ENCODE data around the gene BST2.
"Not testable (repeated sequence)": the region's sequence is repeated elsewhere in the genome, so short reads cannot be mapped to it uniquely, and the experiment has no call there.

Gene BST2

DNA sequence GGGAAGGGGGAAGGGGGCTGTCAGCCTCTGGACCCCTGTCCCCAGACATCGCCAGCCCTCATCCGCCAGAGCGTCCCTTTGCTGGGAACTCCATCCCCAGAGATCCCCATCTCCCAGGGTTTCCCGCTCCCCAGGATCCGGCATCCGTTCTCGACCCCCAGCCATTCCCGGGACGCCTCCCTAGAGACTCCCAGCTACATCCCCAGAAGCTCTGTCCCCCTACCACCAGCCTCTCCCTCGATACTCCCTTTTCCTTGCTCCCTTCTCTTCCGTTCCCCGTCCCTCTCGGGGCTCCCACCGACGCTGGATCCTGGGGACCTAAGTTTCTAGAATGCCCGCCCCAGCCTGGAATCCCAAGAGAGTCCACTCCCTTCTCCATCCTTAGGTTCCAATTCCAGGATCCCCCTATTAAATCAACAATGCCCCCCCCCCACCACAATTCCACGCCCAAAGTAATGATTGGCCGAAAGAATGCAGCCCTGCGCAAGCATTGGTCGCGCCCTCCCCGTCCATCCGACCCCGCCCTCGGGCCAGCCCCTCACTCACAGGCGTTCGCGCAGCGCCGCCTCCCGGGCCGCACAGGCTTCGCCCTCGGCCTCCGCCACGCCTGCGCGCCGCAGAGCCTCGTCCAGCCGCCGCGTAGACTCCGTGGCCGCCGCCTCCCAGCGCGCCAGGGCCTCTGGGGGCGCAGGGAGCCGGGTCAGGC lies 14.6 kb downstream of the BST2 start:
- FAIRE-seq (no peak), DNase-seq (ENCODE audit: insufficient read length, low spot score) (peak; percentile 97)

DNA sequence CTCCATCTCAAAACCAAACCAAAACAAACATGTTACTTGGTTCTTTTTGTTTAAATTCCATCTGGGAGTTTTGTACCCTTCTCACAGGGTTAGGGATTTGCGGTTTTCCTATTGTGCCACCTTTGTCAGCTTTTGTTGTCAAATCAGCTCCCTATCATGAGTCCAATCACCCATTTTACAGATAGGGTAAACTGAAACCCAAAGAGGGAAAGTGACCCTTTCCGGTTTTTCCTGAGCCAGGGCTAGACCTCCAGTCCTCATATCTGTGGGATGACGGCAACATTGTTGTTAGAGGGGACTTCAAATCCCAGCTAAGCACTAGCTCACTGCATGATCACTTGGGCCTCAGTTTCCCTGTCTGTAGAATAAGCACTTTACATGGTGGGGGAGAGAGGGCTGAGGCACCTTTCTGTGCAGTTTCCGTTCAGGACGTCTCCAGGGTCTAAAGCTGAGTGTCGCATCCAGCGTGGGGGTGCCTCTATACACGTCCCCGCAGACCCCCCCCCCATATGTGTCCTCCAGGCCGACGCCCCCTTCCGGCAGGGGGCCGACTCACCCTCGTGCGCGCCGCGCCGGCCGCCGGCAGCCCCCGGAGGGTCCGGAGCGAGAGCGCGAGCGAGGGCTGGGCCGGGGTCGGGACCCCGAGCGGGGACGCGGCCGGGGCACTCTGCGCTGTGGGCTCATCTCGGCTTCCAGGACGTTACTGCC lies 15.3 kb downstream of the BST2 start:
- no peak for FAIRE-seq

DNA sequence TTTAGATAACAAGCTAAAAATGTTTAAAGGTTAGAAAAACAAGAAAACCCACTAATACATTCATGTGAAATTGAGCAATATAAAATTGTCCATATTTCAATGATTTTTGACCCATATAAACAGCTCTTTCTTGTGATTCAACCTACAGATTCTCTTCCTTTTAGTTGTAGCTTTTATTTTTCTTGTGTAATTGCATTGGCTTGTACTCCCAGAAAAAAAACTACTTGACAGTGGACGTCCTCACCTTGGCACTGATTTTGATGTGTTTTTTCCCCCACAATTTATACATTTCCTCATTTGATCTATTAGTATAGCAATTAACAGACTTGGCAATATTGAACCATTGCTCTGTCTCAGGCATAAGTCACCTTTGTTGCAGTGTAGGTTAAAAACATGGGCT lies 16.1 kb downstream of the BST2 start:
- FAIRE-seq (no peak), DNase-seq (ENCODE audit: insufficient read length, low spot score) (no peak)

More for the DNA sequence above, 15.3 kb downstream of the BST2 start:
- no peak for DNase-seq (ENCODE audit: insufficient read length, low spot score)

DNA sequence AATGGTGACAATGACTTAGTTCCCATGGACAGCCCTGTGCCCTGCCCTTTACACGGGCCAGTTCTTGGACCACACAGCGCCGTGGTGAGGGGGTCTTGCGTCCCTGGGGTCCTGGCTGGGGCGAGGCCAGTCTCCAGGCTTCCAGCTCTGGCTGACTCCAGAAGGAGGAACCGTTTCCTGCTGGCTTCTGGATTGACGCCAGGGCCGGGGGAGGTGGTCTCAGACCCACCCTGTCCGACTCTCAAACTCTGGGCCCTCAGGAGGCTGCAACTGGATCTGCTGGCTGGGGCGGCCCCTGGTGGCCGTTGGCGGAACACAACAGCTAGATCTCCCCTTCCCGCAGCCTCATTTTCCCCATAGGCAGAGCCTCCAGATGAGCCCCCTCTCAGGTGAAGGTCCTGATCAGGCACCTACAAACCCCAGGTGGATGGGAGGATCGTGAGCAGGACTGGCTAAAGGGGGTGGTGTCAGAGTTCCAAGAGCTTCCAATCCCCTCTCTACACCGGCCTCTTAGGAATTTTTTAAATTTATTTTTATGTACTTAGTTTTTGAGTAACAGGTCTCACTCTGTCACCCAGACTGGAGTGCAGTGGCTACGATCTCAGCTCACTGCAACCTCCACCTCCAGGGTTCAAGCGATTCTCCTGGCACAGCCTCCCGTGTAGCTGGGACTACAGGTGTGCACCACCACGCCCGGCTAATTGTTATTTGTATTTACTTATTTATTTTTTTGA lies 19.4 kb downstream of the BST2 start:
- DNase-seq (ENCODE audit: insufficient read length, low spot score): peak; percentile 57

DNA sequence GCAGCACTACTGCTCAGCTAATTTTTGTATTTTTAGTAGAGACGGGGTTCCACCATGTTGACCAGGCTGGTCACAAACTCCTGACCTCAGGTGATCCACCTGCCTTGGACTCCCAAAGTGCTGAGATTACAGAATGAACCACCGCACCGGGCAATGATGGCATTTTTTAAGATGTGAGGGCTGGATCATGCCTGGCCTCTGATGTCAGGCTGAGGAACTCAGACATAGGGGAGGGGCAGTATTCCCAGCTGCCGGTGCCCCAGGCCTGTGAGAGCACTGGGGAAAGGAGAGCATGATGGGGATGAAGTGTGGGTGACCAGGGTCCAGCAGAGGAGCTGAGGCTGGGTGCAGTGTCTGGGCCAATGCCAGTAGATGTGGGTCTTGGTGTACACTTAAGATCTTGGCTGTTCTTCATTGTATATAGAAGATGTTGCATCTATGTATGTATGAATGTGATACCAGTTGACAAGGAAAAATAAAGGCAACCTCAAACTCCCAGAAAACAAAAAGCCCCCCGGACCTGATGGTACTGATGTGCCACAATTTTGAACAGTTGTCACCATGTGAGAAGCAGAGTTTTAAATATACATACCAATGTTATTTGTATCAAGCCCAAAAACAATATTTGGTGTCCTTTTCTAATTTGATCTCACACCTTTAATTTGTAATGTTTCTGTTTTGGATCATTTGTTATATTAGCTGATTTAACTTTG lies 24.8 kb downstream of the BST2 start:
- no peak for FAIRE-seq

More for the DNA sequence above, 19.4 kb downstream of the BST2 start:
- peak; percentile 44 for FAIRE-seq

DNA sequence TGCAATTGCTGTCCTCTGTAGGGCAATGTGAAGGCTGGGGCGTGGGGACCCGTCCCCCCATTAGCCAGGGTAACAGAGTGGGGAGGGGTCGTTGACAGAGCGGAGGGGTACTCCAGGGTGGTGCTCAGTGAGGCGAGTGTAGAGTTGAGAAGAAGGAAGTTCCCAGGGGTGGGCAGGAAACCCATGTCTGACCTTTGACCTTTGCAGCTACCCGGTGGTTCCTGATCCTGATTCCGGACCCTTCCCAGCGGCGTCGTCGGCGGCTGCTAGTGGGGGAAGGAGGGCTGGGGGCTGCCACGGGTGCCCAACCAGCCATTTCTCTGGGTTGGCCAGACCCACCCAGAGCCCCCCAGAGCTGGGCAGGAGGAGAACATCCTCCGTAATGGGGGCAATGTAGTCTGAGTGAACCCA lies 26.2 kb downstream of the BST2 start:
- DNase-seq (ENCODE audit: insufficient read length, low spot score) (no peak), FAIRE-seq (no peak)

More for the DNA sequence above, 24.8 kb downstream of the BST2 start:
- no peak for DNase-seq (ENCODE audit: insufficient read length, low spot score)

DNA sequence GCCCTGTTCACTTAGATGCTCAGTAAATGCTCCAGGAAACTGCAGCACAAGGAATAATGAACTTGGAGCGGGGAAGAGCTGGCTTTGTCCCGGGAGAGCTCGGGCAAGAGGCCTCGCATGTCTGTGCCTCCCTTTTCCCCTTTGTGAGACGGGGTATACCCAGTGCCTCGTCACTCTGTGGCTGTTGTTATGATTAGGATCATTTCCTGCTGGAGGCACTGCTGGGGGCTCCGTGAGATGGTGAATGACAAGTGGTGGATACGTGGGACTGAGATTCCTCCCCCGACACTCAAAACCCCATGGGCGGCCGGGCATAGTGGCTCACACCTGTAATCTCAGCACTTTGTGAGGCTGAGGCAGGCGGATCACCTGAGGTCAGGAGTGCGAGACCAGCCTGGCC lies 27.2 kb downstream of the BST2 start:
- FAIRE-seq (no peak), DNase-seq (ENCODE audit: insufficient read length, low spot score) (no peak)

DNA sequence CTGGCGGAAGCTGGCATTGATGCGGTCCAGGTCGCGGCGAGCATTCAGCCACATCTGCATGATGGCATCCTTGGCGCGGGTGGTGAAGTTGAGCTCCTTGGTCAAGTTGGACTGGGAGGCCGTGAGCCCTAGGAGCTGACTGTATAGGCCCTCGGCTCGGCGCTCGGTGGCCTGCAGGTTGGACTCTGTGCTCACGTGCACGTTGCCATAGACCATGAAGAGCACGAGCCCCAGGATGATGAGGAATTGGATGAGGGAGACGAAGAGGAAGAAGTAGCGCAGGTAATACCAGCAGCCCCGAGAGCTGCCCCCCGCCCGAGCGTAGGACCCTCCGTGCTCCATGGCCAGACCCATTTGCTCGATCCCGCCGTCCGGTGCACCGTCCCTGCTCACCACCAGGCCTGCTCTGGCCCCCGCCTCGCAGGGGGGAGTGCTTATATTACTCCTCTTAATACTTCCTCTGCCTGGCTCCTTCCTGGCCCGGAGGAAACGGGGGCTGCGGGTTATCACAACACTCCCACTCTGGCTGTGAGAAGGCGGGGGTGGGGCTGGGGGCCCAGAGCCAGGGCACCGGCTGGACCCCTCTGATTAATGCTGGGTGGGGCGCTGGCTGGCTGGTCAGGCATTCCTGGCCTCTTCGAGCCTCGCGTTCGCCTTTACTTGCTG lies 28.4 kb downstream of the BST2 start, which contains the start of gene PLVAP:
PLVAP (minus strand) TSS at position 408 of the 666 bp plus-strand sequence; CDS start at position 354, 54 bp downstream.
- FAIRE-seq (no peak), DNase-seq (ENCODE audit: insufficient read length, low spot score) (no peak)

DNA sequence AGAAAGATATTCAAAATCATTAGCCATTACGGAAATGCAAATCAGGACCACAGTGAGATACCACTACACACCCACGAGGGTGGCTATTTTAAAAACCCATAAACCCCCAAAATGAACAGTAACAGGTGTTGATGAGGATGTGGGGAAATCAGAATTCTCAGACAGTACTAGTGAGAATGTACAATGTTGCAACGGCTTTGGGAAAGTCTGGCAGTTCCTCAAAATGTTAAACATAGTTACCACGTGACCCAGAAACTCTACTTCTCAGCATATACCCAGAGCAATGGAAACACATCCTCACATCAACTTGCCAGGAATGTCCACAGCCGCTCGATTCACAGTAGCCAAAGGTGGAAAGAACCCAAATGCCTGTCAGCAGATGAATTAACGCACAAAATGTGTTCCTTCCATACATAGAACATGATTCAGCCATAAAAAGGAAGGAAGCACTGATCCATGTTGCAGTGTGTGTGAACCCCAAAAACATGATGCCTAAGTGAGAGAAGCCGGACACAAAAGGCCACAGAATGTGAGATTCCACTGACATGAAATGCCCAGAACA lies 35.3 kb downstream of the BST2 start:
- peak; percentile 93 for FAIRE-seq
- no peak for DNase-seq (ENCODE audit: insufficient read length, low spot score)

DNA sequence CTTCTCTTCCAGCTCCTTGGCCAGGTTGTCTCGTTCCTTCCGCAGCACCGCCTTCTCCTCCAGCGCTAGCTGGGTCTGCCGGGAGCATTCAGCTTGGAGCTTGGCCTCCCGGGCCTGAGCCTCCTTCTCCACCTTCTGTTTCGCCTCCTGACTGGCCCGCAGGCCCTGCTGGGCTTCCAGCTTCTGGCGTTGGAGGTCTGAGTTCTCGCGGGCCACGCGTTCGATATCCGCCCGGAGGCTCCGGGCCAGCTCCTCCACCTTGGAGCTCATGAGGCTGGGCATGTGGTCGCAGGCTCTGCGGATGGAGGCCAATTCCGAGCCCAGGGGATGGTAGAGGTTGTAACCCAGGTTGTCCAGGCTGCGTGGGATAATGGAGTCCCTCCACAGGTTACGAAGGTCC lies 40.1 kb downstream of the BST2 start:
- no peak for FAIRE-seq

DNA sequence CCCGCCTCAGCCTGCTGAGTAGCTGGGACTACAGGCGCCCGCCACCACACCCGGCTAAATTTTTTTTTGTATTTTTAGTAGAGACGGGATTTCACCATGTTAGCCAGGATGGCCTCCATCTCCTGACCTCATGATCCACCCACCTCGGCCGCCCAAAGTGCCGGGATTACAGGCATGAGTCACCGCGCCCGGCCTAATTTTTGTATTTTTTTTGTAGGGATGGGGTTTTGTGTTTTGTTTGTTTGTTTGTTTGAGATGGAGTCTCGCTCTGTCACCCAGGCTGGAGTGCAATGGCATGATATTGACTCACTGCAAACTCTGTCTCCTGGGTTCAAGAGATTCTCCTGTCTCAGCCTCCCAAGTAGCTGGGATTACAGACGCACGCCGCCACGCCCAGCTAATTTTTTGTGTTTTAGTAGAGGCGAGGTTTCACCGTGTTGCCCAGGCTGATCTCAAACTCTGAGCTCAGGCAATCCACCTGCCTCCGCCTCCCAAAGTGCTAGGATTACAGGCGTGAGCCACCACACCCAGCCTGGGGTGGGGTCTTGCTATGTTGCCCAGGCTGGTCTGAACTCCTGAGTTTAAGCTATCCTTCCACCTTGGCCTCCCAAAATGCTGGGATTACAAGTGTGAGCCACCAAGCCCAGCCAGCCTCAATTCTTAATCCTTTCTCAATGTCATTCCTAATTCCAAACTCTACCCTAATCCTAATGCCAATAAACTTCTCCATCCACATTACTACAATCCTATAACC lies 41.4 kb downstream of the BST2 start:
- not testable (repeated sequence) for FAIRE-seq; DNase-seq (ENCODE audit: insufficient read length, low spot score)

More for the DNA sequence above, 40.1 kb downstream of the BST2 start:
- DNase-seq (ENCODE audit: insufficient read length, low spot score): no peak

DNA sequence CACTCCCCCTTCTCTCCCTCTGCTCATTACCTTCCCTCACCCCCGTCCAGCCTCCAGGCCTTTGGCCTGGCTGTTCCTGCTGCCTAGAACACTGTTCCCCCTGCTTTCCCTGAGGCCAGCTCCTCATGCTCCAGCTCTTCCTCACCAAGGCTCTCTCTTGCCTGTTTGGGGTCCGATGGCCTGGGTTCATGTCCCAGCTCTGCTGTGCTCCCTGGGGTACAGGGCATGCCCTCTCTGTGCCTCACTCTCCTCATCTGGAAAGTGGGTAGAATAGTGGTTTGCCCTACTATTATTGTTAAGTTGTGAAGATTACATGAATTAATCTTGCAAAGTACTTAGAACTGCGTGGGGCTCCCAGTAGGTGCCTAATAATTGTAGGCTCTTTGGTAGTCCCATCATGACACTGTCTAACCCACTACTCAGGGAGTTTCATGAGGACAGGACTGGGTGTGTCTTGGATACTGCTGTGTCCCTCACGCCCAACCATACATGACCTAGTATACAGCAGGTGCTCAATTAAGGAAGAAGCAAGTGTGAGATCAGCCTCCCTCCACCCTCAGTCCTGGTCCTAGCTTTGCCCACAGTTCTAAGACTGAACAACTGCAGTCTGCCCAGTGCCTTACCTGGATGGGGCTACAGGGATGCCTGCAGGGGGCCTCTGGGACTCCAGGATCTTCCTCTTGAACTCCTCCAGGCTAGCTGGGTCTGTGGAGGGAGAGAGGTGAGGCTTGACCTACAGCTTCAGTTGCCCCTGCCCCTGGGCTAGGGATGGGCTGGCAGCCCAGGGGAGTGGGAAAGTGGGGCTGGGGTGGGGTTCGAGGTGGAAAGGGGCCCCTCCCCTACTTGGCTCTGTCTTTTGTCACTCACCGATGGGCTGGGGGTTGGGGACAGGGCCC lies 45.3 kb downstream of the BST2 start:
- FAIRE-seq: no peak
- no peak for DNase-seq (ENCODE audit: insufficient read length, low spot score)

DNA sequence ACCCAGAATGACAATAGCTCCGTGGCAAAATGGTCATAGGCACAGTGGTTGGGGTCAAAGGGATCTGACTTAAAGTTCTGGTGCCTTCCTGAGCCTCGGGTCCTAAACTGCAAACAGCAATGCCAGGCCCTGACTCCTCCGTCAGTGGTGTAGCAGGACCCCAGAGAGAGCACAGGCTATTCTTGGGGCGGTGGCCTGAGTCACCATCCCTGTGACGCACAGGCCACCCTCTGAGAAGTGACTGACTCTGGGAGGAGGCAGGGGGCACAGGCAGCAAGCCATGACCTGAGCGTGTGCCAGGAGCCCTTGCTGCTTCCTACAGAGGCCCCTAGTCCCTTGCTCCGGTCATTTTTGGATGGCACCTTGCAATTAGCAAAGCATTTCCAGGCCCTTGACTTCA lies 47.0 kb downstream of the BST2 start:
- DNase-seq (ENCODE audit: insufficient read length, low spot score) (no peak), FAIRE-seq (no peak)

DNA sequence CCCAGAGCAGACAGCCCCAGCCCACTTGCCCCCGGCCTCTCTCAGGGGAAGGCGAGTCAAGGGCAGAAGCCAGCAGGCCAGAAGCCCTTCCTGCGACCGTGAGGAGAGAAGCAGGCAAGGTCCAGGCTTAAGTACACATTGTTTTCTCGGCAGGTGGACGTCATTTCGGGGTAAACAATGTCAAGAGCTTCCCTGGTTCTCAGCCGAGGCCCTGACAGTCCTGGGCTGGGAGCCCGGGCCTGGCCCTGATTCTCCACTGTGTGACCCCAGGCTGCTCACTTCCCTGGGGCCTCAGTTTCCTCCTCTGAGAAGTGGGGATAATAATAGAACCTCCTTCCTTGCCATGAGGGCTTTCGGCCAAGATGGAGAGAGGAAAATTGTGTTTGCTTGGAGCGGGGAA lies 47.7 kb downstream of the BST2 start:
- FAIRE-seq: no peak
- no peak for DNase-seq (ENCODE audit: insufficient read length, low spot score)

DNA sequence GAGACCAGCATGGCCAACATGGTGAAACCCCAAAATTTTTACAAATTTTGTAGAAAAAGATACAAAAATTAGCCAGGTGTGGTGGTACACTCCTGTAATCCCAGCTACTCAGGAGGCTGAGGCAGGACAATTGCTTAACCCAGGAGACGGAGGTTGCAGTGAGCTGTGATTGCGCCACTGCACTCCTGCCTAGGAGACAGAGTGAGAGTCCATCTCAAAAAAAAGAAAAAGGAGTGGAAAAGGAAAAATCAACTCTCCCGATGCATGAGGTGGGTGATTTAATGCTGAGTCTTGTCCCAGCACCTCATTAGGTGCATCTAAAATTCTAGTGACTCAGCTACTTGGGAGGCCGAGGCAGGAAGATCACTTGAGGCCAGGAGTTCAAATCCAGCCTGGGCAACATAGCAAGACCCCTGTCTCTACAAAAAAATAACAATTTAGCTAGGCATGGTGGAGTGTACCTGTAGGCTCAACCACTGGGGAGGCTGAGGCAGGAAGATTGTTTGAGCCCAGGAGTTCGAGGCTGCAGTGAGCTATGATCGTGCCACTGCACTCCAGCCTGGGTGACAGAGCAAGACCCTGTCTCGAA lies 48.3 kb downstream of the BST2 start:
- no peak for DNase-seq (ENCODE audit: insufficient read length, low spot score)
- FAIRE-seq: no peak

DNA sequence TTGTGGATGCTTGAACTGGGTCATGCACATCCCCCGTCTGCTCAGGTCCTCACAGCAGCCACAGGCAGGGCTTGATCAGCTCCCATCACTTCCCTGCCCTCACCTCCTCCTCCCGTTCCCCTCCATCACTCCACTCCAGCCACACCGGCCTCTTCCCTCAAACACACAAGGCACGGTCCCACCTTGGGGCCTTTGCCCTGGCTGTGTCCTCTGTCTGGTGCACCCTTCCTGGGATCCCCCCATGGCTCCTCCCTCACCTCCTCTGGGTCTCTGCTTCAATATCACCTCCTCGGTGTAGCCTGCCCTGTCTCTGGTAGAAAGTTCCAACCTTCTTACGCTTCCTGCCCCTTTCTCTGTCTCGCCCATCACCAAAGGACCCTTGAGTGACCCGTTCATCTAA lies 52.0 kb downstream of the BST2 start:
- DNase-seq (ENCODE audit: insufficient read length, low spot score) (no peak), FAIRE-seq (no peak)
